Epithelial cell of esophagus (primary cell): ENCODE measurements around the gene ZMIZ1.
A peak's percentile ranks its signal among the peaks of the same experiment; 100 is the strongest.

Source experiments
- DNase-seq: peaks from one replicate; pipeline ENCODE4 v3.0.0; 2010; ENCODE audit warnings: low read depth
- H3K4me3 ChIP-seq: 2 replicates; pipeline ENCODE4 v1.5.1; 2011; ENCODE audit warnings: mild to moderate bottlenecking, low read length, control low read depth
- TF ChIP-seq, protein P1 (sequence below): IDR thresholded peaks from 2 replicates; pipeline ENCODE4 v1.5.1; 2011; ENCODE audit warnings: low read depth, mild to moderate bottlenecking, low read length, control low read depth, inconsistent platforms; ENCODE audit not compliant: insufficient read depth; ENCODE audit errors: missing control alignments

Gene ZMIZ1

DNA sequence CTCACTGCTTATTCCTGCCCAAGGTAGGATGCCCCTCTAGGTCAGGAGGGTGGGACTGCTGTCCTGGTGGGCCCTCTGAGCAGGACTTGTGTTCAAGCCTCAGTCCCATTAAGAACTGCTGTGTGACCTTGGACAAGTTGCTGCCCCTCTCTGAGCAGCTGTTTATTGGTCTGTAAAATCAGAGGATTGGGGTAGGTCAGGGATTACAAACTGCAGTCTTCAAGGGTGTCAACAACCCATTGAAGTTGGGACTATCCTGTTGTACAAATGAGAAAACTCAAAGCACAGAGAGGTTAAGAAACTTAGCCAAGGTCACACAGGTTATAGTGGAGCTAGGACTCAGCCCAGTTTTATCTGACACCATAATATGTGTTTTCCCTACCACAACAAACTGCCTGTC lies 55.3 kb downstream of the ZMIZ1 start:
- no peak for DNase-seq
- TF ChIP-seq, protein P1, sequence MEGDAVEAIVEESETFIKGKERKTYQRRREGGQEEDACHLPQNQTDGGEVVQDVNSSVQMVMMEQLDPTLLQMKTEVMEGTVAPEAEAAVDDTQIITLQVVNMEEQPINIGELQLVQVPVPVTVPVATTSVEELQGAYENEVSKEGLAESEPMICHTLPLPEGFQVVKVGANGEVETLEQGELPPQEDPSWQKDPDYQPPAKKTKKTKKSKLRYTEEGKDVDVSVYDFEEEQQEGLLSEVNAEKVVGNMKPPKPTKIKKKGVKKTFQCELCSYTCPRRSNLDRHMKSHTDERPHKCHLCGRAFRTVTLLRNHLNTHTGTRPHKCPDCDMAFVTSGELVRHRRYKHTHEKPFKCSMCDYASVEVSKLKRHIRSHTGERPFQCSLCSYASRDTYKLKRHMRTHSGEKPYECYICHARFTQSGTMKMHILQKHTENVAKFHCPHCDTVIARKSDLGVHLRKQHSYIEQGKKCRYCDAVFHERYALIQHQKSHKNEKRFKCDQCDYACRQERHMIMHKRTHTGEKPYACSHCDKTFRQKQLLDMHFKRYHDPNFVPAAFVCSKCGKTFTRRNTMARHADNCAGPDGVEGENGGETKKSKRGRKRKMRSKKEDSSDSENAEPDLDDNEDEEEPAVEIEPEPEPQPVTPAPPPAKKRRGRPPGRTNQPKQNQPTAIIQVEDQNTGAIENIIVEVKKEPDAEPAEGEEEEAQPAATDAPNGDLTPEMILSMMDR, result no peak
- no peak overlapping the region for H3K4me3 ChIP-seq

GRCh38 chr10:79125092-79125491 lies 56.3 kb downstream of the ZMIZ1 start:
- DNase-seq, result no peak
- no peak overlapping the region for H3K4me3 ChIP-seq

DNA sequence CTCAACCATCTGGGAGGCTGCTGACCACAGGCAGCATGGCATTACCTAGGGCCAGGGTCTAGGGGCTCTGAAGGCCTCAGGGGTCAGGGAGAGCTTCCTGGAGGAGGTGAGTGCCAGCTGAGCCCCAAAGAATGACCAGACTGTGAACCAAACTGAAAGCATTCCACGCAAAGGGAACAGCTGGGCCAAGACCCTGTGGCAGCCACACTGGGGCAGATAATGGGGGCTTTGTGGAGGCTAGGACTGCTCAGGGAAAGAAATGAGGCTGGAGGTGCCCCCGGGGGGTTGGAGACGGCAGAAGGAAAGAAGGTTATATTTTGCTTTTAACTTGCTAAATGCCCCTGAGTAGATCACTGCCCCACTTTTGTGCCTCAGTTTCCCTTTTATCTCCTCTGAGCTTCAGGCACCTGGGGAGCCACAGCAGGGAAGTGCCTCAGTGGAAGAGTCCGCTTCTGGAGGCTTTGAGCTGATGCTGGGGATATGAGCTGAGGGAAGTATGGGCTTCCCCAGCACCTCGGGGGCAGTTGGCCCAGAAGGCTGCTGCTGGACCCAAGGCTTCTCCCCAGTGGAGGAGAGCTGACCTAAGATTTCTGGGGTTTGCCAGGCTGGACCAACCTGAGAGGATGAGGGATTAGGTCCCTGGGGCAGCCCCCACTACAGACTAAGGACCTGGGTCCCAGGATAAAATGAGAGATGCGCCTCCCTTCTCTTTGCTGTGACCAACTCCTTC lies 57.8 kb downstream of the ZMIZ1 start:
- DNase-seq, result no peak
- H3K4me3 ChIP-seq, result no peak overlapping the region
- TF ChIP-seq, protein P1, result no peak

More at GRCh38 chr10:79125092-79125491, 56.3 kb downstream of the ZMIZ1 start:
- TF ChIP-seq, protein P1, result no peak

- TF ChIP-seq, protein P1, result no peak
- DNase-seq, result peak; percentile 70
- H3K4me3 ChIP-seq, result no peak overlapping the region
These were observed 58.6 kb downstream of the ZMIZ1 start for GRCh38 chr10:79127151-79127961.

DNA sequence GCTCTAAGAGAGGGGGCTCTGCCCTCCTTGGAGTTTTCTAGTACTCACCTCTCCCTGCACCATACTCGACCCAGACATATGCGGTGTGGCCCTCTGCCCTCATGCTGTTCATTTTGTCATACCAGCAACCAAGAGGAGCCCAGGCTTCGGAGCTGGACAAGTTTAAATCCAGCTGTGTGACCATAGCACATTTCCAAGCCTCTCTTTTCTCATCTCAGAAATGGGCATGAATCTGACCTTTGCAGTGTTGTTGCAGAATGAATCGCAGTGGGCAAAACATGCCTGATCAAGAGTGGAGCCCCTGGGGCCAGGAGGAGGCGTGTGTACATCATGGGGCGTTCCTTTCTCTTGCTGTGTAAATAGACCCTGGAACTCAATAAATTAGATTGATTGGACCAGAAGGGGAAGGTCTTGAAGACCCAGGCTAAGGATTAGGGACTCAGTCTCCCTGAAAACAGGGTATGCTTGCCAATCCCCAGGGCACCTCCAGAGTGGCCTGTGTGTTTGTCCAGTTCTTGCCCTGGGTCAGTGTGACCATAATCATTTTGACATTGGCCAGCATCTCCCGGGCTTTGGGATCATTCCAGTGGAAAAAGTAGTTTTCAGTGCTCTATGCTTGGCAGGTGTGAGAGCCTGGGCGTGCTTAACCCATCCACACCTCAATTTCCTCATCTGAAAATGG lies 59.6 kb downstream of the ZMIZ1 start:
- TF ChIP-seq, protein P1, result no peak
- no peak for DNase-seq
- no peak overlapping the region for H3K4me3 ChIP-seq

GRCh38 chr10:79128923-79129305 lies 60.1 kb downstream of the ZMIZ1 start:
- DNase-seq, result no peak
- TF ChIP-seq, protein P1, result no peak

More at GRCh38 chr10:79128923-79129305, 60.1 kb downstream of the ZMIZ1 start:
- no peak overlapping the region for H3K4me3 ChIP-seq
